Parathyroid adenoma (tissue), 2 donors: Measurements from ENCODE around the gene TTC22.

Experiments
- H2AFZ ChIP-seq: fragments of 300-600 bp; sonication (generic); one replicate; pipeline ENCODE4 v1.7.0; 2017; ENCODE audit warnings: antibody characterized with exemption, mild to moderate bottlenecking
- H3K27ac ChIP-seq: fragments of 300-600 bp; sonication (generic); one replicate; pipeline ENCODE4 v1.7.0; 2017
- H3K27me3 ChIP-seq: fragments of 300-600 bp; sonication (generic); one replicate; pipeline ENCODE4 v1.7.0; 2017; ENCODE audit warnings: low read length; ENCODE audit not compliant: control insufficient read depth, insufficient read depth
- H3K36me3 ChIP-seq: fragments of 300-600 bp; sonication (generic); one replicate; pipeline ENCODE4 v1.7.0; 2017; ENCODE audit warnings: low read length; ENCODE audit not compliant: control insufficient read depth, insufficient read depth
- H3K4me1 ChIP-seq: fragments of 300-600 bp; sonication (generic); one replicate; pipeline ENCODE4 v1.7.0; 2017; ENCODE audit warnings: control low read depth
- H3K4me2 ChIP-seq: fragments of 300-600 bp; sonication (generic); one replicate; pipeline ENCODE4 v1.7.0; 2017; ENCODE audit warnings: low read length
- H3K4me3 ChIP-seq: fragments of 300-600 bp; sonication (generic); one replicate; pipeline ENCODE4 v1.7.0; 2017; ENCODE audit warnings: low read depth, low read length
- H3K79me2 ChIP-seq: fragments of 300-600 bp; sonication (generic); one replicate; pipeline ENCODE4 v1.7.0; 2017; ENCODE audit warnings: control low read depth
- H3K9ac ChIP-seq: fragments of 300-600 bp; sonication (generic); one replicate; pipeline ENCODE4 v1.7.0; 2017; ENCODE audit warnings: mild to moderate bottlenecking
- H3K9me3 ChIP-seq: fragments of 300-600 bp; sonication (generic); one replicate; pipeline ENCODE4 v1.7.0; 2017; ENCODE audit warnings: low read length; ENCODE audit not compliant: control insufficient read depth
- CTCF ChIP-seq: fragments of 300-600 bp; sonication (generic); IDR thresholded peaks from one replicate; pipeline ENCODE4 v1.7.0; 2017; ENCODE audit warnings: antibody characterized with exemption, mild to moderate bottlenecking
- donor health status: primary hyperparathyroidism.

Gene TTC22

GRCh38 chr1:54743416-54744226, 57.5 kb downstream of the TTC22 start:
- H3K4me1 ChIP-seq: no peaks in the 10 kb centered on the region
- no peaks in the 10 kb centered on the region for H3K36me3 ChIP-seq
- H3K79me2 ChIP-seq: no peaks in the 10 kb centered on the region
- no peak for TF ChIP-seq CTCF
- H3K4me3 ChIP-seq: no peak overlapping the region
- H3K9ac ChIP-seq: no peak overlapping the region
- no peak overlapping the region for H3K4me2 ChIP-seq
- H3K9me3 ChIP-seq: no peaks in the 10 kb centered on the region
- H2AFZ ChIP-seq: no peak overlapping the region
- H3K27me3 ChIP-seq: no peaks in the 10 kb centered on the region
- no peak overlapping the region for H3K27ac ChIP-seq

GRCh38 chr1:54742282-54742681, 58.8 kb downstream of the TTC22 start:
- Histone ChIP-seq H3K36me3 (no peaks in the 10 kb centered on the region), H3K4me2 (no peak overlapping the region), H3K27ac (no peak overlapping the region)

GRCh38 chr1:54741531-54741930, 59.6 kb downstream of the TTC22 start:
- Histone ChIP-seq H3K4me2 (no peak overlapping the region), H3K27me3 (no peaks in the 10 kb centered on the region), H3K36me3 (no peaks in the 10 kb centered on the region)

More at GRCh38 chr1:54742282-54742681, 58.8 kb downstream of the TTC22 start:
- H2AFZ ChIP-seq: no peak overlapping the region
- no peaks in the 10 kb centered on the region for H3K9me3 ChIP-seq
- H3K4me1 ChIP-seq: no peaks in the 10 kb centered on the region
- H3K27me3 ChIP-seq: no peaks in the 10 kb centered on the region
- H3K9ac ChIP-seq: no peak overlapping the region
- no peak overlapping the region for H3K4me3 ChIP-seq
- no peak for TF ChIP-seq CTCF
- no peaks in the 10 kb centered on the region for H3K79me2 ChIP-seq

GRCh38 chr1:54738244-54738643, 62.9 kb downstream of the TTC22 start:
- Histone ChIP-seq H3K79me2 (no peaks in the 10 kb centered on the region), H3K9ac (no peak overlapping the region), H3K4me2 (no peak overlapping the region), H3K9me3 (no peaks in the 10 kb centered on the region), H3K27me3 (no peaks in the 10 kb centered on the region), H3K4me1 (no peaks in the 10 kb centered on the region), H3K4me3 (no peak overlapping the region), H3K36me3 (no peaks in the 10 kb centered on the region), H3K27ac (no peak overlapping the region), H2AFZ (no peak overlapping the region)
- TF ChIP-seq CTCF: no peak

More at GRCh38 chr1:54741531-54741930, 59.6 kb downstream of the TTC22 start:
- no peak for TF ChIP-seq CTCF
- Histone ChIP-seq H3K27ac (no peak overlapping the region), H3K9ac (no peak overlapping the region), H3K79me2 (no peaks in the 10 kb centered on the region), H3K9me3 (no peaks in the 10 kb centered on the region), H3K4me3 (no peak overlapping the region), H3K4me1 (no peaks in the 10 kb centered on the region), H2AFZ (no peak overlapping the region)

GRCh38 chr1:54736685-54737084, 64.4 kb downstream of the TTC22 start:
- no peaks in the 10 kb centered on the region for H3K9me3 ChIP-seq
- no peak overlapping the region for H3K9ac ChIP-seq
- H3K36me3 ChIP-seq: no peaks in the 10 kb centered on the region

More at GRCh38 chr1:54736685-54737084, 64.4 kb downstream of the TTC22 start:
- Histone ChIP-seq H3K4me1 (no peaks in the 10 kb centered on the region), H3K4me3 (no peak overlapping the region), H2AFZ (no peak overlapping the region), H3K4me2 (no peak overlapping the region), H3K27ac (no peak overlapping the region), H3K27me3 (no peaks in the 10 kb centered on the region), H3K79me2 (no peaks in the 10 kb centered on the region)
- TF ChIP-seq CTCF: no peak
